Activated B cell treated with CpG ODN at 0.5 μM for 24 hours (primary cell): Measurements from ENCODE around the gene SLC37A1. TPM values are rescaled to one million over a fixed set of nuclear protein-coding genes. Genes with fewer than 3 reads are reported as not detected.

Experiments used
- ATAC-seq: fragments of 200-7000 bp; cut with Tn5 transposase; one replicate; pipeline ENCODE4 v1.10.0; 2021; ENCODE audit warnings: low read depth, mild to moderate bottlenecking, moderate library complexity
- CTCF ChIA-PET: fragments of 350-600 bp; sonication (Branson Sonifier 250); formaldehyde crosslinking; loops from one replicate; lab custom pipeline; 2021; ENCODE audit warnings: antibody characterized with exemption; lab: Charles Lee
- POLR2A ChIA-PET: fragments of 350-600 bp; sonication (Branson Sonifier 250); formaldehyde crosslinking; loops from one replicate; lab custom pipeline; 2021; ENCODE audit warnings: antibody characterized with exemption; lab: Charles Lee
- DNase-seq: peaks from one replicate; pipeline ENCODE4 v3.0.0; 2022
- H3K27ac Mint-ChIP-seq: one replicate; pipeline ENCODE4 v1.8.0; 2020; ENCODE audit warnings: mixed read lengths
- H3K27me3 Mint-ChIP-seq: one replicate; pipeline ENCODE4 v1.8.0; 2021; ENCODE audit warnings: mixed read lengths
- H3K36me3 Mint-ChIP-seq: one replicate; pipeline ENCODE4 v1.8.0; 2021; ENCODE audit warnings: low read depth, mixed read lengths
- H3K4me1 Mint-ChIP-seq: one replicate; pipeline ENCODE4 v1.8.0; 2021; ENCODE audit warnings: mixed read lengths
- H3K4me3 Mint-ChIP-seq: one replicate; pipeline ENCODE4 v1.8.0; 2020; ENCODE audit warnings: mild to moderate bottlenecking, mixed read lengths
- H3K9me3 Mint-ChIP-seq: one replicate; pipeline ENCODE4 v1.8.0; 2020; ENCODE audit warnings: mixed read lengths
- intact Hi-C: fragments of 100-400 bp; cut with micrococcal nuclease; formaldehyde crosslinking; loops from one replicate; pipeline ENCODE4 v1.15.1; 2024
- total RNA-seq: library from RNA; stranded (reverse); gene quantifications from 2 replicates; pipeline ENCODE4 v1.2.3, GENCODE V29; 2022
- TF ChIP-seq, protein P1 (sequence below): fragments of 200-600 bp; IDR thresholded peaks from one replicate; pipeline ENCODE4 v1.8.0; 2022; ENCODE audit warnings: antibody characterized with exemption, mild to moderate bottlenecking

Gene SLC37A1
- total RNA-seq, 1 donor from 2014 or later = 47.9 TPM

DNA sequence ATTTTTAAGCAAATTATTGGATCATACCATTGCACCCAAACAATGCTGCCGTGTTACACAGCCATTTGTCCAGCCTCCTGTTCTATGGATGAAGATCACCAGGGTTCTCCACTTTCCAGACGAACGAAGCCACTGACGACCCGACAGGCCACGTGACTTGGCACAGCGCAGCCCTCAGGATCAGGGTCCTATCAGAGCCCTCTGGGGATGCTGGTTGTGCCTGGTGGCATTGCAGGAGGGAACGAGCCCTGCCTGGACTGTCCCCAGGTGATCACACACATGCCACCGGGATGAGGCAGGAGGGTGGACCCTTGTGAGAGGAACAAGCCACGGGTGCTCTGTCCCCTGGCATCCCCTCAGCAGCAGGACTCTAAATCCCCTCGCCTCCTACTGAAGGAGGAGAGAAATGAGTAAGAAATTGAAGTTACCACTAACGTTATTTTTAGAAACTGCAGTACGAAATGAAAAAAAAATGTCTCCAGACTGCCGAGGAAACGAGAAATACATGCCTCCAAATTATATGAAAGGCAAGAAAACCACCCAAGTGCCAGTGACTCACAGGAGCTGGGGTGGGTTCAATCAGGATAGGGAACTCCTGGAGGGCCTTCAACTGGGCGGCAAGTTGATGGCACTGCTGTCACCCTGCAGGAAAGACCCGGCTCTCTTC is 81.1 kb downstream of the SLC37A1 start:
- no peak for DNase-seq
- Mint-ChIP-seq H3K4me3 (no peak overlapping the region), H3K27me3 (peaks cover 25% of the 10 kb centered on the region), H3K4me1 (peaks cover 11% of the 10 kb centered on the region), H3K9me3 (no peaks in the 10 kb centered on the region), H3K27ac (no peak overlapping the region), H3K36me3 (no peaks in the 10 kb centered on the region)
- ChIA-PET POLR2A (interaction anchor here (0.6 kb wide), 2 partner anchors 57 to 268 kb away, joined by 4 to 8 read pairs; no protein-coding TSS in a partner anchor), CTCF (interaction anchor here (0.7 to 3.0 kb wide), 3 partner anchors 219 to 298 kb away, joined by 3 to 34 read pairs (median 3); partner anchors contain the start of gene NDUFV3)
- no peak for ATAC-seq
- intact Hi-C loops = loop anchor here (5.0 kb wide), 1 partner anchor 223 kb away; no protein-coding TSS in a partner anchor
- TF ChIP-seq, protein P1, sequence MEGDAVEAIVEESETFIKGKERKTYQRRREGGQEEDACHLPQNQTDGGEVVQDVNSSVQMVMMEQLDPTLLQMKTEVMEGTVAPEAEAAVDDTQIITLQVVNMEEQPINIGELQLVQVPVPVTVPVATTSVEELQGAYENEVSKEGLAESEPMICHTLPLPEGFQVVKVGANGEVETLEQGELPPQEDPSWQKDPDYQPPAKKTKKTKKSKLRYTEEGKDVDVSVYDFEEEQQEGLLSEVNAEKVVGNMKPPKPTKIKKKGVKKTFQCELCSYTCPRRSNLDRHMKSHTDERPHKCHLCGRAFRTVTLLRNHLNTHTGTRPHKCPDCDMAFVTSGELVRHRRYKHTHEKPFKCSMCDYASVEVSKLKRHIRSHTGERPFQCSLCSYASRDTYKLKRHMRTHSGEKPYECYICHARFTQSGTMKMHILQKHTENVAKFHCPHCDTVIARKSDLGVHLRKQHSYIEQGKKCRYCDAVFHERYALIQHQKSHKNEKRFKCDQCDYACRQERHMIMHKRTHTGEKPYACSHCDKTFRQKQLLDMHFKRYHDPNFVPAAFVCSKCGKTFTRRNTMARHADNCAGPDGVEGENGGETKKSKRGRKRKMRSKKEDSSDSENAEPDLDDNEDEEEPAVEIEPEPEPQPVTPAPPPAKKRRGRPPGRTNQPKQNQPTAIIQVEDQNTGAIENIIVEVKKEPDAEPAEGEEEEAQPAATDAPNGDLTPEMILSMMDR = no peak

DNA sequence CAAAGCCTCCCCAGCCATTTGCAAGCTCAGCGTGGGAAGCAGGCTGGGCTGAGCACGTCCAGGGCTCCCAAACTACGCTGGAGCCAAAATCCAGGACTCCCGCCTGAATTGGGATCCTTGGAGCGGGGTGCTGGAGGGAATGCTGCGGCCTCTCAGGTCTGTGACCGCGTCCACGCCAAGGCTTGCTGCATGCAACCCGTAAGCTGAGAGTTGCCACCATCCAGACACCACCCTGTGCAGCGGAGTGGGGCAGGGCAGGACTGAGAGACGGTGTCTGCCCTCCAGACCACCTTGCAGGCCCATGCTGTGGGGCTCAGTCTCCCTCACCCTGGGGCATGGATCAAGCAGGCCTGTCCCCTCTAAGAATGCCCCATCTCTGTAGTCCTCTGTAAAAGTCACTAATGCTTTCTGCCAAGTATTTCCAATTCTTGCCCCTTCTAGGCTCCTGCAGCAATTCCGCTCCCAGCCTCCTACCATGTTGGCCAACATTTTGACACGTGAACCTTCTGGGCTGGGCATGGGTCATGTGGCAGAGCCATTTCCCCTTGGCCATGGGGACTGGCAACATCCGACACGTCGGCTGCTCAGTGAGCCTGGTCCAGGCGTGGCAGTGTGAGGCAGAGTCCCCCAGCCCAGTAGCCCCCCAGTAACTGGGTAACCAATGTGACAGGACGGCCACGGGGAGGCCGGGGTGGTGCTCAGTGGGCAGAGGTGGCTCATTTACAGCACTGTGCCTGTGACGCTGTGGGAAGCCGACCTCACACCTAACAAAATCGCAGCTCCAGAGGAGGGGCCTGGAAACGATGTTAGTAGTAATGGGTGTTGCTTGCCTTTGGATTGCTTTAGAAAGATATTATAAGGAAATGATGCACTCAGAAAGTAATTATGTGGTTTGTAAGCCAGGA is 81.9 kb downstream of the SLC37A1 start:
- Mint-ChIP-seq H3K4me3 (no peak overlapping the region), H3K9me3 (no peaks in the 10 kb centered on the region), H3K27me3 (peaks cover 28% of the 10 kb centered on the region), H3K36me3 (no peaks in the 10 kb centered on the region), H3K27ac (no peak overlapping the region), H3K4me1 (peaks cover 10% of the 10 kb centered on the region)
- ChIA-PET CTCF (no interaction called here), POLR2A (no interaction called here)
- no peak for ATAC-seq
- TF ChIP-seq, protein P1 = no peak
- intact Hi-C loops = no loop called here
- DNase-seq = no peak

DNA sequence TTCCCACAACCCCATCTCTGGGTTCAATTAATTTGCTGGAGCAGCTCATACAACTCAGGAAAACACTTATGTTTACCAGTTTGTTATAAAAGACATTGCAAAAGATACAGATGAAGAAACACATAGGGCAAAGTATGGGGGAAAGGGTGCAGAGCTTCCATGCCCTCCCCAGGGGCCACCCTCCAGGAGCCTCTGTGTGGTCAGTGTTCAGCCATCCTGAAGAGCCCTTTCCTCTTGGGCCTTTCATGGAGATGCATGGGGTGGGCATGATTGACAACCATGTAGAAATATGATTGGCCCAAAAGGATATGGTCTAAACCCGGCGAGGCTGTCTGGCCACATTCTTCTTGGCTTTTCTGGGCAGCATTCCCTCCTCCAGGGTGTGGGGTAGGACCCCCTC is 83.0 kb downstream of the SLC37A1 start:
- Mint-ChIP-seq H3K4me1 (no peaks in the 10 kb centered on the region), H3K9me3 (no peaks in the 10 kb centered on the region), H3K27ac (no peak overlapping the region), H3K4me3 (no peak overlapping the region), H3K36me3 (no peaks in the 10 kb centered on the region), H3K27me3 (peaks cover 28% of the 10 kb centered on the region)
- ChIA-PET POLR2A (no interaction called here), CTCF (no interaction called here)
- TF ChIP-seq, protein P1 = no peak
- ATAC-seq (no peak), DNase-seq (no peak)
- intact Hi-C loops = no loop called here

- ATAC-seq = no peak
- H3K27me3 Mint-ChIP-seq = peaks cover 27% of the 10 kb centered on the region
- TF ChIP-seq, protein P1 = no peak
- POLR2A ChIA-PET = no interaction called here
- CTCF ChIA-PET = no interaction called here
- H3K4me1 Mint-ChIP-seq = no peaks in the 10 kb centered on the region
- no peak overlapping the region for H3K4me3 Mint-ChIP-seq
- H3K36me3 Mint-ChIP-seq = no peaks in the 10 kb centered on the region
- H3K27ac Mint-ChIP-seq = no peak overlapping the region
- H3K9me3 Mint-ChIP-seq = no peaks in the 10 kb centered on the region
- DNase-seq = no peak
- intact Hi-C loops = no loop called here
These were observed 84.0 kb downstream of the SLC37A1 start for GRCh38 chr21:42597487-42598158.
